Ectodermal cell (in vitro differentiated cells): ENCODE results near the gene BBOF1.

Source experiments
- H3K27ac ChIP-seq: 2 replicates; pipeline ENCODE4 v1.7.0; 2013; ENCODE audit warnings: mild to moderate bottlenecking, low read depth, low read length; ENCODE audit not compliant: insufficient read depth, poor library complexity, severe bottlenecking
- H3K27me3 ChIP-seq: 2 replicates; pipeline ENCODE4 v1.7.0; 2013; ENCODE audit warnings: mild to moderate bottlenecking, low read length; ENCODE audit not compliant: insufficient read depth, control insufficient read depth, poor library complexity, severe bottlenecking
- H3K36me3 ChIP-seq: one replicate; pipeline ENCODE4 v1.7.0; 2013; ENCODE audit warnings: low read length; ENCODE audit not compliant: control insufficient read depth, insufficient read depth
- H3K4me1 ChIP-seq: one replicate; pipeline ENCODE4 v1.7.0; 2013; ENCODE audit warnings: low read length; ENCODE audit not compliant: control insufficient read depth, insufficient read depth
- H3K4me3 ChIP-seq: 2 replicates; pipeline ENCODE4 v1.7.0; 2013; ENCODE audit warnings: low read depth, low read length, control low read depth; ENCODE audit not compliant: insufficient read depth
- H3K9me3 ChIP-seq: 2 replicates; pipeline ENCODE4 v1.7.0; 2013; ENCODE audit warnings: mild to moderate bottlenecking, low read length, moderate library complexity; ENCODE audit not compliant: control insufficient read depth
- WGBS, 2 experiments: methylation state at CpG; one replicate each; pipeline ENCODE4 v1.1.7; 2013; ENCODE audit warnings: missing lambda C conversion rate in 2 of 2; 5-methylcytosine and 5-hydroxymethylcytosine counted together

The BBOF1 gene

DNA sequence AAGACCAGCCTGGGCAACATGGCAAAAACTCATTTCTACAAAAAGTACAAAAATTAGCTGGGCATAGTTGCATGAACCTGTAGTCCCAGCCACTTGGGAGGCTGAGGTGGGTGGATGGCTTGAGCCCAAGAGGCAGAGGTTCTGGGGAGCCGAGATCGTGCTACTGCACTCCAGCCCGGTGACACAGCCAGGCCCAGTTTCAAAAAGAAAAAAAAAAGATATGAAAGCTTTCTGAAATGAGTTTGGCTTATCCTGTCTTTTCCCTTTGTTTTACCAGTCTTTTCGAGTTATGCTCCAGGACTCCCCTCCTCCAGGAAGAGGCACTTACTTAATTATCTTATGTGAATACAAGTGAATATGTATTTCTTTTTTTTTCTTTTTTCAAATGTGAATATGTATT, 3.2 kb downstream of the BBOF1 start:
- H3K9me3 ChIP-seq: no peaks in the 10 kb centered on the region
- WGBS, 2 experiments: 90 to 94% methylated on average over 3 to 4 of the region's 4 CpGs
- no peak overlapping the region for H3K27ac ChIP-seq
- H3K27me3 ChIP-seq: peaks cover 3% of the 10 kb centered on the region
- H3K4me3 ChIP-seq: no peak overlapping the region
- H3K4me1 ChIP-seq: no peaks in the 10 kb centered on the region
- no peaks in the 10 kb centered on the region for H3K36me3 ChIP-seq

DNA sequence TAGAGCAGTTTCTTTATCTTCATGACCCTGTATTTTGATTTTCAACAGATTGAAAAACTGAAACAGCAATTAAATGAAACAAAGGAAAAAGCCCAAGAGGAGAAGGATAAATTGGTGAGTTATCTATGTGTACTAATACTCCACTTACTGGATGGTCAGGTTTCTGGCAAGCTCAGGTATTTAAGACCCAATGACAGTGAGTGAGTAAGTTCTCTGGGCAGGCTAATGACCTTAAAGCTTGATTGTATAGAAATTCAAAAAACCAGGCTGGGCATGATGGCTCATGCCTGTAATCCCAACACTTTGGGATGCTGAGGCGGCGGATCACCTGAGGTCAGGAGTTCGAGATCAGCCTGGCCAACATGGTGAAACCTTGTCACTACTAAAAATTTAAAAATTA, 10.0 kb downstream of the BBOF1 start:
- H3K9me3 ChIP-seq: no peaks in the 10 kb centered on the region
- H3K27ac ChIP-seq: no peak overlapping the region
- no peaks in the 10 kb centered on the region for H3K4me1 ChIP-seq
- WGBS, 2 experiments: 90 to 95% methylated on average over 3 of the region's 3 CpGs
- no peaks in the 10 kb centered on the region for H3K36me3 ChIP-seq
- H3K4me3 ChIP-seq: no peak overlapping the region
- no peaks in the 10 kb centered on the region for H3K27me3 ChIP-seq

DNA sequence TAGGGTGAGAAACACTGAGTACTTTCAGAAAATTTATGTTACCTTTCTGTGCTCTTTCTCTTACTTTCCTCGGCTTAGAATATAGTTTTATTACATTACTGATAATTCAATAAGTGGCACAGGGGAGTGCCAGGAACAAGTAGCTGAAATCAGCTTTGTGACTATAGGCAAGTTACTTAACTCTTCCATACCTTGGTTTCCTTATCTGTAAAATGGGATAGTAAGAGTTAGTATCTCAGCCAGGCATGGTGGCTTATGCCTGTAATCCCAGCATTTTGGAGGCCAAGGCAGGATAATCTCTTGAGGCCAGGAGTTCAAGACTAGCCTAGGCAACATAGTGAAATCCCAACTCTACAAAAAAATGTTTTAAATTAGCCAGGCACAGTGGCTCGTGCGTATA, 15.4 kb downstream of the BBOF1 start:
- H3K4me1 ChIP-seq: no peaks in the 10 kb centered on the region
- no peaks in the 10 kb centered on the region for H3K9me3 ChIP-seq
- no peak overlapping the region for H3K4me3 ChIP-seq
- WGBS, 2 experiments: 90 to 96% methylated on average over 2 to 3 of the region's 3 CpGs
- no peaks in the 10 kb centered on the region for H3K27me3 ChIP-seq
- no peak overlapping the region for H3K27ac ChIP-seq
- H3K36me3 ChIP-seq: no peaks in the 10 kb centered on the region

DNA sequence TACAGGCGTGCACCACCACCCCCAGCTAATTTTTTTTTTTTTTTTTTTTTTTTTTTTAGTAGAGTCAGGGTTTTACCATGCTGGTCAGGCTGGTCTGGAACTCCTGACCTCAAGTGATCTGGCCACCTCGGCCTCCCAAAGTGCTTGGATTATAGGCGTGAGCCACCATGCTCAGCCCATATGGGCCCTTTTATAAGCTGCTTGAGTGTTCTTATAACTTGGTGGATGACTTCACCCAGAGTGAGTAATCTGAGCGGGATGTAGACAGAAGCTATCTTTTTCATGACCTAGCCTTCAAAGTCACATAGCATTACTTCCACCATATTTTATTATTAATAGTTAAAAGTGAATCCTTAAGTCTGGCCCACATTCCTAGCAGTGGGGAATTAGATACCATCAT, 16.4 kb downstream of the BBOF1 start:
- H3K4me1 ChIP-seq: no peaks in the 10 kb centered on the region

DNA sequence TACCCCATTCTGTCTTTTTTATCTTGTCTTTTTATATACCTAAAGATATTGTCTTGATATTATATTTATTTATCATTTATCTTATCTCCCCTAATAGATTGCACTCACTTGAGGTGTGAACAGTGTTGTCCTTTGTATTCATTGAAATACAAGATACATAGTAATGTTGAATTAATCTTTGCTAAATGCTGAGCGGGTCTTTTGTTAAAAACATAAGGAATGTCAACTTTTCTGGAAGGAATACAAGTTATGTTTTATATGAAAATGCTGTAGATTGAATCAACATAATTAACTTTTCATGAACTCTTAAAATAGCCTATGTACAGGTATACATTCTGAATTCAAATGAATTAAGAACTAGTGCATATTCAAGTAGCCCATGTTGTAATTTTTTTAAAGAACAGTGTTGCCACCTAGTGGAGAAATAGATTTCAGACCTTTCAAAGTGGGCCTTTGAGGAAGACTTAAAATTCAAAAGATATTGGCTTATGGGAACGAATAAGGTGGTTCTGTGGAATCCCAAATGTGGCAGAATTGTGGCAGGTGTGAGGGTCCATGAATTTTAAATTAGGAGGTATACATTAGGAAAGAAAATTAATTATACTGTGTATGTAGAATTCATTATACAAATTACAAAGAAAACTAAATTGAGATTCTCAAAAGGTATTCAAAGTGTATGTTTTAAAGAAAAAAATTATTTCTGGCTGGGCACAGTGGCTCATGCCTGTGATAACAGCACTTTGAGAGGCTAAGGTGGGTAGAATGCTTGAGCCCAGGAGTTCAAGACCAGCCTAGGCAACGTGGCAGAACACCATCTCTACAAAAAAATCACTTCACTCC, 19.1 kb downstream of the BBOF1 start:
- no peaks in the 10 kb centered on the region for H3K4me1 ChIP-seq
- H3K27ac ChIP-seq: no peak overlapping the region
- no peaks in the 10 kb centered on the region for H3K9me3 ChIP-seq
- H3K36me3 ChIP-seq: no peaks in the 10 kb centered on the region
- no peaks in the 10 kb centered on the region for H3K27me3 ChIP-seq
- WGBS, 2 experiments: 72% methylated on average over 3 of the region's 3 CpGs
- no peak overlapping the region for H3K4me3 ChIP-seq

More for the DNA sequence above, 16.4 kb downstream of the BBOF1 start:
- H3K27ac ChIP-seq: no peak overlapping the region
- H3K27me3 ChIP-seq: no peaks in the 10 kb centered on the region
- WGBS, 2 experiments: 93 to 95% methylated on average over 2 to 4 of the region's 4 CpGs
- no peaks in the 10 kb centered on the region for H3K36me3 ChIP-seq
- no peak overlapping the region for H3K4me3 ChIP-seq
- no peaks in the 10 kb centered on the region for H3K9me3 ChIP-seq

DNA sequence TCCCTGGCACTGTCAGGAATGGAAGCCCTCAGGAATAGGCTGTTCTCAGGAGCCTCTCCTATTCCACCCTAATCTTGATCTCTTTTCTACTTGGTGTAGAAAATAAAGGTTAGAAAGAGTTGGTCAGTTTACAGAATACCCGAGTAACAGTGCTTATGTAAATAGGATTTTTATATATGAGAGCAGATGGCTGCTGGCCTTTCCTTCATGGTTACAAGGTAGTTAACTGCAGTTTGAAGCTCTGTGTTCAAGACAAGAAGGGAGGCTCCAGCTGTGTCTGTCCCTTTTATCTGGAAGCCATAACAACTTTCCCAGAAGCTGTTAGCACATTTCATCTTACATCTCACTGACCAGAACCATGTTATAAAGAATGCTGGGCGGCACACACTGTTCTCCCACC, 23.1 kb downstream of the BBOF1 start:
- Histone ChIP-seq H3K27ac (no peak overlapping the region), H3K4me3 (no peak overlapping the region), H3K36me3 (no peaks in the 10 kb centered on the region), H3K4me1 (no peaks in the 10 kb centered on the region), H3K27me3 (no peaks in the 10 kb centered on the region), H3K9me3 (no peaks in the 10 kb centered on the region)
- WGBS, 2 experiments: 88 to 89% methylated on average over 2 of the region's 2 CpGs

DNA sequence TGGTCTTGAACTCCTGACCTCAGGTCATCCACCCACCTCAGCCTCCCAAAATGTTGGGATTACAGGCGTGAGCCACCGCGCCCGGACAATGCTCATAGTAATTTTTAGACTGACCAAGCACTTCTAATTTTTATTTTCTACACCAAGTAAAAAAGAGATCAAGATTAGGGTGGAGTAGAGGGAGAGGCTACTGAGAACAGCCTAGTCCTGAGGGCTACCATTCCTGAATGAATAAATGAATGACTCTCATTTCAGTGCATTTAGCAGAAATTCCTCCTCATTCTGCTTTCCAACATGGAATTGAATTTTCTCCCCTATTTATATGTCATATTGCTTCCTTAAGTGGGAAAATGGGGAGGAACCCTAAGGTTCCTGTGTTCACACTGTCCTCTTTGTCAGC, 26.4 kb downstream of the BBOF1 start:
- whole genome bisulfite sequencing, 2 experiments: 95 to 96% methylated on average over 4 of the region's 4 CpGs
- H3K27ac ChIP-seq: no peak overlapping the region
- no peak overlapping the region for H3K4me3 ChIP-seq
- no peaks in the 10 kb centered on the region for H3K4me1 ChIP-seq
- H3K9me3 ChIP-seq: no peaks in the 10 kb centered on the region
- H3K36me3 ChIP-seq: no peaks in the 10 kb centered on the region
- no peaks in the 10 kb centered on the region for H3K27me3 ChIP-seq

DNA sequence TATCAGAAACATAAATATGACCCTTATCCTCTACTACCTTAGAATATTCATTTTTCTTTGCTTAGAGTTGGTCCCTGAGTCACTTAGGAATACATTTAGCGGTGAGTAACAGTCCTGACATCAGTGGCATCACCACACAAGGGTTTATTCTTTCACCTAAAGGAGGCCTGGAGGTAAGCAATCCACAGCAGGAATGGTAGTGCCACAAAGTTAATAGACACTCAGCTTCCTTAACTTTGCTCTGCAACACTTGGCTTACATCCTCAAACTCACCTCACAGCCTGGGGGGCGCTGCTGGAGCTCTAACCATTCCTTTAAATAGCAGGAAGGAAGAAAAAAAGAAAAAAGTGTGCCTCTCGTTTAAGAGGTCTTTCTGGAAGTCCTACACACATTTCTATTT, 29.1 kb downstream of the BBOF1 start:
- Histone ChIP-seq H3K4me3 (no peak overlapping the region), H3K9me3 (no peaks in the 10 kb centered on the region), H3K36me3 (no peaks in the 10 kb centered on the region), H3K4me1 (no peaks in the 10 kb centered on the region), H3K27ac (no peak overlapping the region), H3K27me3 (no peaks in the 10 kb centered on the region)
- WGBS, 2 experiments: 40 to 42% methylated on average over 1 to 2 of the region's 3 CpGs

DNA sequence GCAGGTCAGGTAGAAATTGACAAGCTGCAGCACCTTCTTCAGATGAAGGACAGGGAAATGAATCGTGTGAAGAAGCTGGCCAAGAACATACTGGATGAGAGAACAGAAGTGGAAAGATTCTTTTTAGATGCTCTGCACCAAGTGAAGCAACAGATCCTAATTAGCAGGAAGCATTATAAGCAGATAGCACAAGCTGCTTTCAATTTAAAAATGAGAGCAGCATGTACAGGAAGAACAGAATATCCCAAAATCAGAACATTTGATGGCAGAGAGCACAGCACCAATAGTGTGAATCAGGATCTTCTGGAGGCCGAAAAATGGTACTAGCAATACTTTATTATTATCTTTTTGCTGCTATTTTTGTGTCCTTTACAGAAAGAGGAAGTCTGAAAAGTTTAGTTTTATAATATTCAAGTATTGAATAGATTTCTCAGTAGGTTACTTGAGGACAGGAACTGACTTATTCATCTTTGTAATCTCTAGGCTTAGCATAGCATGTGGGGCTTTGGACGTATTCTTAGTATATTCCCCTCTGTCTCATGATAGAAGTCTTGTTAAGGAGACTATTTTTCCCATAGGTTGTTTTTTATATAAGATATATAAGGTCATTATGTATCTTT, 30.8 kb downstream of the BBOF1 start:
- Histone ChIP-seq H3K4me3 (no peak overlapping the region), H3K36me3 (no peaks in the 10 kb centered on the region), H3K9me3 (no peaks in the 10 kb centered on the region), H3K4me1 (no peaks in the 10 kb centered on the region), H3K27ac (no peak overlapping the region), H3K27me3 (no peaks in the 10 kb centered on the region)
- WGBS, 2 experiments: 90 to 91% methylated on average over 2 to 3 of the region's 3 CpGs

DNA sequence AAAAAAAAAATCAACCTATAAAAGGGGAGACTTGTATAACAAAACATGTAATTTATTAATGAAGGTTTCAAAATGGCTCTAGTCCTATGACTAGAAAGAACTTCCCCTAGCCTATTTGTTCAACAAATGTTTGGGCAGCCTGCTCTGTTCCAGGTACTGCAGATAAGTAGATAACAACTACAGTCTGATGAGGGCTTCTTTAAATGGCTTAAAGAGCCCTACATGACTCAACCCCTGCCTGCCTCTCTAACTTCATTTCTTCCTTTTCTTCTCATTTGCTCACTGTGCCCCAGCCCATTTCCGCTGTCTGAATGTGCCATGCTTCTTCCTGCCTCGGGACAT, 43.6 kb downstream of the BBOF1 start:
- Histone ChIP-seq H3K27ac (no peak overlapping the region), H3K27me3 (no peaks in the 10 kb centered on the region), H3K36me3 (peaks cover 6% of the 10 kb centered on the region), H3K4me3 (no peak overlapping the region), H3K4me1 (no peaks in the 10 kb centered on the region), H3K9me3 (no peaks in the 10 kb centered on the region)
- WGBS, 2 experiments: 92 to 100% methylated on average over 2 of the region's 2 CpGs
